Measurements from ENCODE around the gene NUDT3. TPM values are rescaled to one million over a fixed set of nuclear protein-coding genes. Genes with fewer than 3 reads are reported as not detected.

Gene NUDT3
- total and polyA plus RNA-seq, 9 of the 15 experiments (the other 6 are each of a cell fraction or from before 2014, with no cell fraction given) = 5.4 to 81.2 (median 56.4) TPM

- TF ChIP-seq HCFC1 (IDR thresholded peaks at IDR 0.05; ENCODE audit: low read depth, low read length) (peak; percentile 3; the same call in 1 of the 2 replicates), THRB (CRISPR knock-in tag; conservative IDR thresholded peaks at IDR 0.05) (0 out of 2 replicates have a peak, but pooled peaks have one; percentile 1), ZC3H4 (CRISPR knock-in tag; IDR thresholded peaks at IDR 0.05; ENCODE audit: borderline replicate concordance) (peak; percentile 45; the same call in 1 of the 2 replicates), ZC3H11A (IDR thresholded peaks at IDR 0.05; ENCODE audit: low read depth, low read length) (0 out of 2 replicates have a peak, but pooled peaks have one; percentile 34), RBM15 (IDR thresholded peaks at IDR 0.05; ENCODE audit: insufficient read depth, low read length) (0 out of 2 replicates have a peak, but pooled peaks have one; percentile 64), RCOR1 (IDR thresholded peaks at IDR 0.05; ENCODE audit: borderline replicate concordance in 1 of 2, low read depth in 2 of 2, low read length in 2 of 2) (peak in 1 of 2 experiments; percentile 2; a peak in 1 of 4 replicates), MAX (CRISPR knock-in tag; IDR thresholded peaks at IDR 0.05) (peak; percentile 19; the same call in 1 of the 2 replicates), GATAD2A (IDR thresholded peaks at IDR 0.05) (peak; percentile 82), ZNF407 (IDR thresholded peaks at IDR 0.05; ENCODE audit: low read depth) (no peak), CREM (IDR thresholded peaks at IDR 0.05; ENCODE audit: low read depth) (peak; percentile 50), ZNF75A (CRISPR knock-in tag; IDR thresholded peaks at IDR 0.05) (no peak), ARID1B (IDR thresholded peaks at IDR 0.05) (peak; percentile 8; the same call in 1 of the 2 replicates)
- TF ChIP-seq, protein P1, sequence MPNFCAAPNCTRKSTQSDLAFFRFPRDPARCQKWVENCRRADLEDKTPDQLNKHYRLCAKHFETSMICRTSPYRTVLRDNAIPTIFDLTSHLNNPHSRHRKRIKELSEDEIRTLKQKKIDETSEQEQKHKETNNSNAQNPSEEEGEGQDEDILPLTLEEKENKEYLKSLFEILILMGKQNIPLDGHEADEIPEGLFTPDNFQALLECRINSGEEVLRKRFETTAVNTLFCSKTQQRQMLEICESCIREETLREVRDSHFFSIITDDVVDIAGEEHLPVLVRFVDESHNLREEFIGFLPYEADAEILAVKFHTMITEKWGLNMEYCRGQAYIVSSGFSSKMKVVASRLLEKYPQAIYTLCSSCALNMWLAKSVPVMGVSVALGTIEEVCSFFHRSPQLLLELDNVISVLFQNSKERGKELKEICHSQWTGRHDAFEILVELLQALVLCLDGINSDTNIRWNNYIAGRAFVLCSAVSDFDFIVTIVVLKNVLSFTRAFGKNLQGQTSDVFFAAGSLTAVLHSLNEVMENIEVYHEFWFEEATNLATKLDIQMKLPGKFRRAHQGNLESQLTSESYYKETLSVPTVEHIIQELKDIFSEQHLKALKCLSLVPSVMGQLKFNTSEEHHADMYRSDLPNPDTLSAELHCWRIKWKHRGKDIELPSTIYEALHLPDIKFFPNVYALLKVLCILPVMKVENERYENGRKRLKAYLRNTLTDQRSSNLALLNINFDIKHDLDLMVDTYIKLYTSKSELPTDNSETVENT (CRISPR knock-in tag; IDR thresholded peaks at IDR 0.05) = peak; percentile 25; the same call in 1 of the 2 replicates
These were observed 156.9 kb downstream of the NUDT3 start (continued) for GRCh38 chr6:34235307-34236130.
